Keratinocyte (primary cell): Measurements from ENCODE around the gene CCT3. TPM values are rescaled to one million over a fixed set of nuclear protein-coding genes. Genes with fewer than 3 reads are reported as not detected.

Experiments used
- DNase-seq: peaks from one replicate; pipeline ENCODE4 v3.0.0-alpha.2; 2011; ENCODE audit warnings: low read depth, missing footprints, low spot score
- FAIRE-seq: peaks from 2 replicates; lab custom pipeline; 2011; peaks lifted over from hg19 to GRCh38; lab: Jason Lieb, UNC
- H2AFZ ChIP-seq: 2 replicates; pipeline ENCODE4 v1.6.0; 2012; ENCODE audit warnings: low read length, control low read depth, inconsistent platforms; ENCODE audit not compliant: control insufficient read depth
- H3K27ac ChIP-seq: 2 replicates; pipeline ENCODE4 v1.5.1; 2011; ENCODE audit warnings: low read length; ENCODE audit not compliant: control insufficient read depth, insufficient read depth
- H3K27me3 ChIP-seq: 3 replicates; pipeline ENCODE4 v1.6.0; 2011; ENCODE audit warnings: low read length; ENCODE audit not compliant: control insufficient read depth, insufficient read depth; ENCODE audit errors: extremely low read depth
- H3K36me3 ChIP-seq, 2 experiments: 2 replicates in 1 of 2; 3 replicates in 1 of 2; pipeline ENCODE4 v1.5.1; 2011; ENCODE audit warnings: low read length in 2 of 2, mild to moderate bottlenecking in 1 of 2; ENCODE audit not compliant: control insufficient read depth in 2 of 2, insufficient read depth in 2 of 2; ENCODE audit errors: extremely low read depth in 1 of 2
- H3K4me1 ChIP-seq: 3 replicates; pipeline ENCODE4 v1.5.1; 2011; ENCODE audit warnings: low read length; ENCODE audit not compliant: control insufficient read depth, insufficient read depth; ENCODE audit errors: extremely low read depth
- H3K4me2 ChIP-seq: 3 replicates; pipeline ENCODE4 v1.6.0; 2011; ENCODE audit warnings: low read depth, low read length; ENCODE audit not compliant: control insufficient read depth, insufficient read depth; ENCODE audit errors: extremely low read depth
- H3K4me3 ChIP-seq, 3 experiments: fragments of 200-600 bp in 1 of 3; sonication (generic) in 1 of 3; 2 replicates in 2 of 3; 3 replicates in 1 of 3; pipeline ENCODE4 v1.5.1; 2011 to 2016; ENCODE audit warnings: low read length in 3 of 3, mild to moderate bottlenecking in 3 of 3, control low read depth in 2 of 3, inconsistent platforms in 1 of 3, low read depth in 1 of 3, mixed read lengths in 1 of 3, mixed run types in 1 of 3, moderate library complexity in 1 of 3; ENCODE audit not compliant: control insufficient read depth in 2 of 3, insufficient read depth in 2 of 3; ENCODE audit errors: extremely low read depth in 1 of 3
- H3K79me2 ChIP-seq: 2 replicates; pipeline ENCODE4 v1.6.0; 2012; ENCODE audit warnings: low read length; ENCODE audit not compliant: control insufficient read depth, insufficient read depth
- H3K9ac ChIP-seq: 3 replicates; pipeline ENCODE4 v1.6.0; 2011; ENCODE audit warnings: low read length; ENCODE audit not compliant: control insufficient read depth, insufficient read depth; ENCODE audit errors: extremely low read depth
- H3K9me1 ChIP-seq: 3 replicates; pipeline ENCODE4 v1.6.0; 2011; ENCODE audit warnings: low read length; ENCODE audit not compliant: control insufficient read depth, insufficient read depth; ENCODE audit errors: extremely low read depth
- H3K9me3 ChIP-seq: 2 replicates; pipeline ENCODE4 v1.5.1; 2012; ENCODE audit warnings: low read depth, low read length; ENCODE audit not compliant: control insufficient read depth
- H4K20me1 ChIP-seq: 3 replicates; pipeline ENCODE4 v1.6.0; 2011; ENCODE audit warnings: low read length; ENCODE audit not compliant: control insufficient read depth, insufficient read depth; ENCODE audit errors: extremely low read depth
- CTCF ChIP-seq, 3 experiments: IDR thresholded peaks in 1 of 3; conservative IDR thresholded peaks in 1 of 3; optimal IDR thresholded peaks in 1 of 3; 2 replicates in 2 of 3; 3 replicates in 1 of 3; pipeline versions ENCODE3 to v1.5.1; 2011; ENCODE audit warnings: low read length in 3 of 3, mild to moderate bottlenecking in 3 of 3, moderate library complexity in 2 of 3, control low read depth in 1 of 3, inconsistent platforms in 1 of 3; ENCODE audit not compliant: insufficient read depth in 2 of 3; ENCODE audit errors: extremely low read depth in 1 of 3
- EZH2 ChIP-seq: IDR thresholded peaks from one replicate; pipeline ENCODE4 v1.6.1; 2012; ENCODE audit warnings: inconsistent platforms, mild to moderate bottlenecking, low read length, moderate library complexity
- dilution Hi-C: fragments of 300-500 bp; cut with MboI; formaldehyde crosslinking; loops from one replicate; pipeline ENCODE4 v1.7.0; 2020; ENCODE audit warnings: low sequenced_read_pairs; ENCODE audit not compliant: extremely low pct_ligation_motif_present
- polyA plus RNA-seq, 5 experiments: library from polyadenylated mRNA; depleted of rRNA in 3 of 5; stranded (reverse) in 3 of 5; stranded (forward) in 1 of 5; unstranded in 1 of 5; fragments of >200 nt; gene quantifications; 1 replicate in 1 of 5; 2 replicates in 3 of 5; 3 replicates in 1 of 5; pipeline versions ENCODE4 v1.2.1 to v1.2.3, GENCODE V29; 2011 to 2012; ENCODE audit warnings: missing spikeins in 2 of 5, low read depth in 1 of 5, low replicate concordance in 1 of 5

The CCT3 gene
- polyA plus RNA-seq, 1 donor (not counting 4 experiments of a cell fraction or from before 2014, with no cell fraction given), result 530 TPM

- H3K79me2 ChIP-seq, result no peaks in the 10 kb centered on the region
- no peak overlapping the region for H2AFZ ChIP-seq
- TF ChIP-seq EZH2, result no peak
- no peak for TF ChIP-seq CTCF (optimal IDR thresholded peaks at IDR 0.05 in 1 of 3, IDR thresholded peaks at IDR 0.05 in 1 of 3, conservative IDR thresholded peaks at IDR 0.05 in 1 of 3; ENCODE audit: extremely low read depth in 1 of 3, insufficient read depth in 2 of 3, low read length in 3 of 3)
- no peak overlapping the region for H3K27ac ChIP-seq
- H3K4me2 ChIP-seq, result no peak overlapping the region
- H3K9me3 ChIP-seq, result no peaks in the 10 kb centered on the region
- no peak for FAIRE-seq
- DNase-seq, result no peak
- H3K4me1 ChIP-seq, result no peaks in the 10 kb centered on the region
- H3K9me1 ChIP-seq, result peaks cover 5% of the 10 kb centered on the region
- H3K27me3 ChIP-seq, result no peaks in the 10 kb centered on the region
- H4K20me1 ChIP-seq, result no peaks in the 10 kb centered on the region
- peaks cover 53 to 63% of the 10 kb centered on the region in 2 experiments for H3K36me3 ChIP-seq
- dilution Hi-C loops, result no loop called here
- no peak overlapping the region for H3K4me3 ChIP-seq
- no peak overlapping the region for H3K9ac ChIP-seq
These were observed 67.8 kb downstream of the CCT3 start for GRCh38 chr1:156270314-156270713.

- H3K27me3 ChIP-seq, result no peaks in the 10 kb centered on the region
- peaks cover 5% of the 10 kb centered on the region for H3K9me1 ChIP-seq
- H3K9me3 ChIP-seq, result no peaks in the 10 kb centered on the region
- peaks cover 5% of the 10 kb centered on the region for H4K20me1 ChIP-seq
- H3K27ac ChIP-seq, result no peak overlapping the region
- no peaks in the 10 kb centered on the region for H3K79me2 ChIP-seq
- H3K4me3 ChIP-seq, result no peak overlapping the region
- DNase-seq (no peak), FAIRE-seq (no peak)
- TF ChIP-seq CTCF (optimal IDR thresholded peaks at IDR 0.05 in 1 of 3, IDR thresholded peaks at IDR 0.05 in 1 of 3, conservative IDR thresholded peaks at IDR 0.05 in 1 of 3; ENCODE audit: extremely low read depth in 1 of 3, insufficient read depth in 2 of 3, low read length in 3 of 3) (no peak), EZH2 (no peak)
- H2AFZ ChIP-seq, result no peak overlapping the region
- dilution Hi-C loops, result no loop called here
- no peak overlapping the region for H3K4me2 ChIP-seq
- peaks cover 47 to 59% of the 10 kb centered on the region in 2 experiments for H3K36me3 ChIP-seq
- peaks cover 5% of the 10 kb centered on the region for H3K4me1 ChIP-seq
- no peak overlapping the region for H3K9ac ChIP-seq
These were observed 69.8 kb downstream of the CCT3 start for GRCh38 chr1:156268336-156268735.
